HepG2 (cell line): ENCODE results near the gene TUBA4A. TPM values are rescaled to one million over a fixed set of nuclear protein-coding genes. Genes with fewer than 3 reads are reported as not detected.

Source experiments
- KMT2A ChIP-seq: sonication (generic); formaldehyde crosslinking; IDR thresholded peaks from 2 replicates; pipeline ENCODE4 v1.4.0; 2020; ENCODE audit warnings: missing genetic modification reagents
- MAX ChIP-seq: IDR thresholded peaks from 2 replicates; pipeline ENCODE4 v1.6.1; 2012; ENCODE audit warnings: inconsistent platforms
- MLLT10 ChIP-seq: sonication (generic); formaldehyde crosslinking; IDR thresholded peaks from 2 replicates; pipeline ENCODE4 v1.4.0; 2020; ENCODE audit warnings: missing genetic modification reagents
- MLX ChIP-seq: IDR thresholded peaks from 2 replicates; pipeline ENCODE4 v1.6.1; 2016
- PCBP2 ChIP-seq: fragments of 200-400 bp; formaldehyde crosslinking; optimal IDR thresholded peaks from 2 replicates; pipeline ENCODE3; 2018; ENCODE audit warnings: low read length, low read depth; ENCODE audit not compliant: poor library complexity, severe bottlenecking
- PRDM10 ChIP-seq: sonication (generic); formaldehyde crosslinking; IDR thresholded peaks from 2 replicates; pipeline ENCODE4 v1.4.0; 2020; ENCODE audit warnings: low read depth, missing genetic modification reagents
- RXRB ChIP-seq: IDR thresholded peaks from 2 replicates; pipeline ENCODE4 v1.6.1; 2016; ENCODE audit warnings: borderline replicate concordance, missing genetic modification reagents, missing compliant biosample characterization
- TCF7L2 ChIP-seq: IDR thresholded peaks from 2 replicates; pipeline ENCODE4 v1.6.1; 2011; ENCODE audit warnings: mild to moderate bottlenecking, low read depth, low read length, moderate library complexity
- TMF1 ChIP-seq: sonication (generic); formaldehyde crosslinking; IDR thresholded peaks from 2 replicates; pipeline ENCODE4 v1.8.1; 2022; ENCODE audit warnings: low read depth, missing genetic modification reagents
- U2AF1 ChIP-seq: fragments of 200-400 bp; formaldehyde crosslinking; optimal IDR thresholded peaks from 2 replicates; pipeline ENCODE3; 2017; ENCODE audit warnings: mild to moderate bottlenecking, low read depth, low read length
- ZBTB8A ChIP-seq: sonication (generic); formaldehyde crosslinking; IDR thresholded peaks from 2 replicates; pipeline ENCODE4 v1.4.0; 2020; ENCODE audit warnings: mild to moderate bottlenecking, low read depth, missing genetic modification reagents, borderline replicate concordance
- ZFP36L1 ChIP-seq: sonication (generic); formaldehyde crosslinking; IDR thresholded peaks from 2 replicates; pipeline ENCODE4 v1.8.0; 2022; ENCODE audit warnings: mild to moderate bottlenecking, missing genetic modification reagents, moderate library complexity
- ZNF550 ChIP-seq: sonication (generic); formaldehyde crosslinking; IDR thresholded peaks from 2 replicates; pipeline ENCODE4 v1.4.0; 2020; ENCODE audit warnings: mild to moderate bottlenecking, missing genetic modification reagents, borderline replicate concordance
- ZNF609 ChIP-seq: sonication (generic); formaldehyde crosslinking; IDR thresholded peaks from 2 replicates; pipeline ENCODE4 v1.4.0; 2020; ENCODE audit warnings: mild to moderate bottlenecking, missing genetic modification reagents, borderline replicate concordance
- ZNF720 ChIP-seq: sonication (generic); formaldehyde crosslinking; IDR thresholded peaks from 2 replicates; pipeline ENCODE4 v1.4.0; 2020; ENCODE audit warnings: missing genetic modification reagents
- ZSCAN22 ChIP-seq: sonication (generic); formaldehyde crosslinking; IDR thresholded peaks from 2 replicates; pipeline ENCODE4 v1.4.0; 2020; ENCODE audit warnings: mild to moderate bottlenecking, missing genetic modification reagents
- ZSCAN30 ChIP-seq: sonication (generic); formaldehyde crosslinking; IDR thresholded peaks from 2 replicates; pipeline ENCODE4 v1.5.0; 2020; ENCODE audit warnings: mild to moderate bottlenecking, missing genetic modification reagents
- polyA plus RNA-seq, 8 experiments: library from polyadenylated mRNA; depleted of rRNA in 3 of 8; stranded (reverse) in 7 of 8; unstranded in 1 of 8; fragments of >200 nt; fragmentation: Illumina TruSeq in 4 of 8; extraction: Trizol in 4 of 8; gene quantifications; 2 replicates each; pipeline versions ENCODE4 v1.2.1 to v1.2.3, GENCODE V29; 2011 to 2016; ENCODE audit warnings: low read depth in 4 of 8, missing spikeins in 1 of 8, mixed read lengths in 1 of 8; ENCODE audit not compliant: insufficient read depth in 1 of 8
- total RNA-seq, 5 experiments: library from RNA; depleted of rRNA; stranded (reverse); fragments of >200 nt; fragmentation: Illumina TruSeq; extraction: Trizol; gene quantifications; 2 replicates each; pipeline ENCODE4 v1.2.3, GENCODE V29; 2016; ENCODE audit warnings: low read depth in 1 of 5
- TF ChIP-seq, protein P1 (sequence below): conservative IDR thresholded peaks from 2 replicates; pipeline ENCODE4 v1.6.1; 2018; ENCODE audit warnings: missing genetic modification reagents

Gene TUBA4A
- total and polyA plus RNA-seq, 2 of the 13 experiments (the other 11 are each of a cell fraction or from before 2014, with no cell fraction given) = 1.3 to 12.7 TPM

DNA sequence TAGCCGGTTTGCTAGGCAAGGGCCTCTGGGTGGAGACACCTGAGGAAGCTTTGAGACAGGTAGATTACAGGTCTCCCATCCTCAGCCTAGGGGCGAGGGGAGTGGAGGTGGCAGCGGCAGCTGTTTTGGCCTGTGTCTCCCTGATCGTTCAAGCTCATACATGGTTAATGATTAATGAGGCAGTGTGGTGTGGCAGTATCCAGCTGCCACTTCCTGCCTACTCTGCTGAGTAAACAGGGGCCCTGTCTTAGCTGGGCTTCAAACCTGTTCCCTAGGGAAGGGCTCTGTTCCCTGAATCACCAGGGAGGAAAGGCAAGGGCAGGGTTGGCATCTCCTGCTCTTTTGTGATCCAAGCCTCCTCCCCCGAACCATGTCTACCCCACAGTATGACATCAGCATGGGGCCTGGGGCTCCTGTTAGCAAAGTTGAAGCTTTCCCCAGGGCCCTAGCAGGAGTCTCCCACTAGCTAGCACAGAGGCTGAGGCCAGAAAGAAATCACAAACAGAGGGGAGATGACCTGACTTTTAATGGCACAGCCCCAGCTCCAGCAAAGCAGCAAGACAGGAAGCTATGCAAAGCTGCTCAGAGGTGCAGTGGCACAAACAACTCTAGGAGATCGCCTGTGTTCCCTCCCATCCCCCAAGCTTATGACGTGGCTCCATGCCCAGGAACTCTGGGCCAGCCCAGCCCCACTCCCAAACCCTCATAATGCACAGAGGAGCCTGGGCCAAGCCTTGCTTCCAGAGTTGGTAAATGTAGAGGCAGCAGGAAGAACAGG, 4.3 kb downstream of the TUBA4A start (continued):
- peak; percentile 52; the same call in 1 of the 2 replicates for TF ChIP-seq PRDM10 (CRISPR knock-in tag)
- TF ChIP-seq ZBTB8A (CRISPR knock-in tag) = 0 out of 2 replicates have a peak, but pooled peaks have one; percentile 5
- 0 out of 2 replicates have a peak, but pooled peaks have one; percentile 55 for TF ChIP-seq ZNF550 (CRISPR knock-in tag)
- TF ChIP-seq ZSCAN22 (CRISPR knock-in tag) = no peak
- peak; percentile 59 for TF ChIP-seq MLX (CRISPR knock-in tag)
- TF ChIP-seq KMT2A = peak; percentile 48
- no peak for TF ChIP-seq U2AF1
- TF ChIP-seq MLLT10 (CRISPR knock-in tag) = no peak
- peak; percentile 74 for TF ChIP-seq TMF1 (CRISPR knock-in tag)
- TF ChIP-seq, protein P1, sequence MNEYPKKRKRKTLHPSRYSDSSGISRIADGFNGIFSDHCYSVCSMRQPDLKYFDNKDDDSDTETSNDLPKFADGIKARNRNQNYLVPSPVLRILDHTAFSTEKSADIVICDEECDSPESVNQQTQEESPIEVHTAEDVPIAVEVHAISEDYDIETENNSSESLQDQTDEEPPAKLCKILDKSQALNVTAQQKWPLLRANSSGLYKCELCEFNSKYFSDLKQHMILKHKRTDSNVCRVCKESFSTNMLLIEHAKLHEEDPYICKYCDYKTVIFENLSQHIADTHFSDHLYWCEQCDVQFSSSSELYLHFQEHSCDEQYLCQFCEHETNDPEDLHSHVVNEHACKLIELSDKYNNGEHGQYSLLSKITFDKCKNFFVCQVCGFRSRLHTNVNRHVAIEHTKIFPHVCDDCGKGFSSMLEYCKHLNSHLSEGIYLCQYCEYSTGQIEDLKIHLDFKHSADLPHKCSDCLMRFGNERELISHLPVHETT (CRISPR knock-in tag) = no peak
- no peak for TF ChIP-seq PCBP2
- TF ChIP-seq TCF7L2 = no peak
- TF ChIP-seq ZNF720 = 0 out of 2 replicates have a peak, but pooled peaks have one; percentile 19
- no peak for TF ChIP-seq ZSCAN30
- TF ChIP-seq ZNF609 (CRISPR knock-in tag) = peak; percentile 75
- peak; percentile 83; the same call in 1 of the 2 replicates for TF ChIP-seq ZFP36L1
- peak; percentile 59 for TF ChIP-seq RXRB
- peak; percentile 71 for TF ChIP-seq MAX
